GM12891 (cell line): ENCODE data around the gene ETV6.

Experiments used
- PAX5 ChIP-seq: IDR thresholded peaks from 2 replicates; pipeline ENCODE4 v1.6.1; 2011; ENCODE audit warnings: low read length, moderate library complexity, mild to moderate bottlenecking; ENCODE audit not compliant: insufficient read depth, severe bottlenecking
- POLR2A ChIP-seq: IDR thresholded peaks from 2 replicates; pipeline ENCODE4 v1.6.1; 2011; ENCODE audit warnings: low read depth, low read length, control low read depth
- POLR2AphosphoS5 ChIP-seq: IDR thresholded peaks from 2 replicates; pipeline ENCODE4 v1.6.1; 2011; ENCODE audit warnings: low read depth, low read length, control low read depth
- POU2F2 ChIP-seq: IDR thresholded peaks from 2 replicates; pipeline ENCODE4 v1.6.1; 2011; ENCODE audit warnings: low read depth, mild to moderate bottlenecking, control low read depth, low read length, moderate library complexity
- SPI1 ChIP-seq: IDR thresholded peaks from 2 replicates; pipeline ENCODE4 v1.6.1; 2011; ENCODE audit warnings: low read depth, low read length, control low read depth
- TAF1 ChIP-seq: IDR thresholded peaks from 2 replicates; pipeline ENCODE4 v1.6.1; 2011; ENCODE audit warnings: low read depth, low read length, control low read depth

DNA sequence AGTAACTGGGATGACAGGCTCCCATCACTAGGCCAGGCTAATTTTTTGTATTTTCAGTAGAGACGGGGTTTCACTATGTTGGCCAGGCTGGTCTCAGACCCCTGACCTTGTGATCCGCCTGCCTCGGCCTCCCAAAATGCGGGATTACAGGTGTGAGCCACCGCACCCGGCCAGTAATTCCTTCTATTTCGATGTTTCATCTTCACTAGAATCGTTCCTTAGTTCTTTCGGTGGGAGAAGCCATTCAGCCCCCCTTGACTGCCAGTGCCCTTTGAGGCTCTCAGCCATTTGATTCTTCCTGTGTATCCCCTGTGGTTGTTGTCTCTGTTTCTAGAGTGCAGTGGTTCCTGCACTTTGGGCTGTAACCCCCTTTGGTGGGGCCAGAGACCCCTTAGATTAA is 174.1 kb downstream of the ETV6 start:
- TF ChIP-seq POLR2A (no peak), TAF1 (no peak), POLR2AphosphoS5 (no peak), PAX5 (no peak), SPI1 (no peak), POU2F2 (no peak)
